PC-3 (cell line): Measurements from ENCODE around the gene ACTL7B. TPM values are rescaled to one million over a fixed set of nuclear protein-coding genes. Genes with fewer than 3 reads are reported as not detected.

Experiments used
- ATAC-seq: fragments of 200-7000 bp; cut with Tn5 transposase; 2 replicates; pipeline ENCODE4 v1.9.1; 2020; ENCODE audit warnings: mild to moderate bottlenecking, moderate library complexity
- BruUV-seq: library from RNA; stranded (reverse); fragments of 400-500 nt; replicated peaks from 2 replicates; lab custom pipeline; 2021; lab: Mats Ljungman, UMichigan
- CTCF ChIA-PET: fragments of 300-600 bp; sonication (Branson Sonifier 250); formaldehyde crosslinking; loops from one replicate; lab custom pipeline; 2022; ENCODE audit warnings: antibody characterized with exemption; lab: Charles Lee
- POLR2A ChIA-PET: fragments of 300-600 bp; sonication (Branson Sonifier 250); formaldehyde crosslinking; loops from one replicate; lab custom pipeline; 2022; ENCODE audit warnings: antibody characterized with exemption; ENCODE audit not compliant: unreplicated experiment; lab: Charles Lee
- DNase-seq: peaks from one replicate; pipeline ENCODE4 v3.0.0-alpha.2; 2015
- H2AFZ ChIP-seq: fragments of 300-600 bp; sonication (generic); 2 replicates; pipeline ENCODE4 v1.6.0; 2016; ENCODE audit warnings: antibody characterized with exemption, low read length
- H3F3A ChIP-seq: fragments of 300-600 bp; sonication (generic); one replicate; pipeline ENCODE4 v1.6.0; 2017; ENCODE audit warnings: antibody characterized with exemption, low read length, control low read depth, mild to moderate bottlenecking; ENCODE audit not compliant: unreplicated experiment
- H3K27ac ChIP-seq: fragments of 300-600 bp; sonication (generic); 2 replicates; pipeline ENCODE4 v1.5.1; 2016; ENCODE audit warnings: mild to moderate bottlenecking, low read length
- H3K27me3 ChIP-seq: fragments of 300-600 bp; sonication (generic); 2 replicates; pipeline ENCODE4 v1.6.1; 2016; ENCODE audit warnings: low read length, mixed read lengths
- H3K36me3 ChIP-seq: fragments of 300-600 bp; sonication (generic); 2 replicates; pipeline ENCODE4 v1.6.1; 2016; ENCODE audit warnings: low read depth, mixed run types, low read length, mixed read lengths
- H3K4me1 ChIP-seq: fragments of 300-600 bp; sonication (generic); 2 replicates; pipeline ENCODE4 v1.5.1; 2016; ENCODE audit warnings: low read length; ENCODE audit not compliant: insufficient read depth
- H3K4me2 ChIP-seq: fragments of 300-600 bp; sonication (generic); 2 replicates; pipeline ENCODE4 v1.6.0; 2016; ENCODE audit warnings: low read length
- H3K4me3 ChIP-seq: fragments of 300-600 bp; sonication (generic); 2 replicates; pipeline ENCODE4 v1.5.1; 2016; ENCODE audit warnings: mild to moderate bottlenecking, low read length, mixed read lengths
- H3K79me2 ChIP-seq: fragments of 300-600 bp; sonication (generic); 2 replicates; pipeline ENCODE4 v1.6.1; 2017; ENCODE audit warnings: low read length, mixed read lengths
- H3K9ac ChIP-seq: fragments of 300-600 bp; sonication (generic); 2 replicates; pipeline ENCODE4 v1.6.0; 2016; ENCODE audit warnings: mild to moderate bottlenecking, low read length
- H3K9me2 ChIP-seq: fragments of 300-600 bp; sonication (generic); replicated peaks from 2 replicates; pipeline ENCODE4 v1.6.1; 2016; ENCODE audit warnings: mixed run types, low read length, mixed read lengths
- H3K9me3 ChIP-seq: fragments of 300-600 bp; sonication (generic); 2 replicates; pipeline ENCODE4 v1.6.1; 2016; ENCODE audit warnings: low read length, mixed read lengths
- H4K20me1 ChIP-seq: fragments of 300-600 bp; sonication (generic); 2 replicates; pipeline ENCODE4 v1.6.1; 2016; ENCODE audit warnings: low read length, mixed read lengths
- EZH2 ChIP-seq: fragments of 300-600 bp; sonication (generic); IDR thresholded peaks from one replicate; pipeline ENCODE4 v1.6.1; 2017; ENCODE audit warnings: antibody characterized with exemption, mild to moderate bottlenecking, low read length; ENCODE audit not compliant: unreplicated experiment
- EZH2phosphoT487 ChIP-seq: fragments of 300-600 bp; sonication (generic); IDR thresholded peaks from 2 replicates; pipeline ENCODE4 v1.6.1; 2018; ENCODE audit warnings: mild to moderate bottlenecking, antibody characterized with exemption, low read length, borderline replicate concordance
- intact Hi-C: fragments of 100-400 bp; cut with micrococcal nuclease; formaldehyde crosslinking; loops from 2 replicates; pipeline ENCODE4 v1.9.0; 2023
- total RNA-seq: library from RNA; depleted of rRNA; stranded (reverse); fragments of >200 nt; gene quantifications from 2 replicates; pipeline ENCODE4 v1.2.3, GENCODE V29; 2014
- TF ChIP-seq, protein P1 (sequence below): fragments of 300-600 bp; sonication (generic); conservative IDR thresholded peaks from 2 replicates; pipeline ENCODE4 v1.5.1; 2017; ENCODE audit warnings: antibody characterized with exemption, low read depth, mild to moderate bottlenecking, low read length

ACTL7B gene
- total RNA-seq, 1 experiment from 2014 or later: not detected

GRCh38 chr9:108845947-108846346, 9.8 kb downstream of the ACTL7B start:
- Histone ChIP-seq H2AFZ (no peak overlapping the region), H4K20me1 (no peaks in the 10 kb centered on the region), H3K9ac (no peak overlapping the region), H3K36me3 (no peaks in the 10 kb centered on the region), H3K4me3 (no peak overlapping the region), H3K4me1 (no peaks in the 10 kb centered on the region), H3K79me2 (no peaks in the 10 kb centered on the region), H3K27ac (no peak overlapping the region), H3K4me2 (no peak overlapping the region), H3K27me3 (no peaks in the 10 kb centered on the region), H3K9me2 (no peaks in the 10 kb centered on the region), H3F3A (no peaks in the 10 kb centered on the region), H3K9me3 (no peaks in the 10 kb centered on the region)
- BruUV-seq: no TSS peak
- intact Hi-C loops: no loop called here
- no peak for ATAC-seq
- ChIA-PET POLR2A (no interaction called here), CTCF (no interaction called here)
- TF ChIP-seq EZH2phosphoT487 (no peak), EZH2 (no peak)
- TF ChIP-seq, protein P1, sequence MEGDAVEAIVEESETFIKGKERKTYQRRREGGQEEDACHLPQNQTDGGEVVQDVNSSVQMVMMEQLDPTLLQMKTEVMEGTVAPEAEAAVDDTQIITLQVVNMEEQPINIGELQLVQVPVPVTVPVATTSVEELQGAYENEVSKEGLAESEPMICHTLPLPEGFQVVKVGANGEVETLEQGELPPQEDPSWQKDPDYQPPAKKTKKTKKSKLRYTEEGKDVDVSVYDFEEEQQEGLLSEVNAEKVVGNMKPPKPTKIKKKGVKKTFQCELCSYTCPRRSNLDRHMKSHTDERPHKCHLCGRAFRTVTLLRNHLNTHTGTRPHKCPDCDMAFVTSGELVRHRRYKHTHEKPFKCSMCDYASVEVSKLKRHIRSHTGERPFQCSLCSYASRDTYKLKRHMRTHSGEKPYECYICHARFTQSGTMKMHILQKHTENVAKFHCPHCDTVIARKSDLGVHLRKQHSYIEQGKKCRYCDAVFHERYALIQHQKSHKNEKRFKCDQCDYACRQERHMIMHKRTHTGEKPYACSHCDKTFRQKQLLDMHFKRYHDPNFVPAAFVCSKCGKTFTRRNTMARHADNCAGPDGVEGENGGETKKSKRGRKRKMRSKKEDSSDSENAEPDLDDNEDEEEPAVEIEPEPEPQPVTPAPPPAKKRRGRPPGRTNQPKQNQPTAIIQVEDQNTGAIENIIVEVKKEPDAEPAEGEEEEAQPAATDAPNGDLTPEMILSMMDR: no peak
- no peak for DNase-seq

- Histone ChIP-seq H3K9me2 (no peaks in the 10 kb centered on the region), H3F3A (no peaks in the 10 kb centered on the region), H3K4me3 (no peak overlapping the region), H3K9ac (no peak overlapping the region), H3K27me3 (no peaks in the 10 kb centered on the region), H3K4me2 (no peak overlapping the region), H3K36me3 (no peaks in the 10 kb centered on the region), H3K27ac (no peak overlapping the region), H2AFZ (no peak overlapping the region), H3K79me2 (no peaks in the 10 kb centered on the region), H3K4me1 (no peaks in the 10 kb centered on the region), H3K9me3 (no peaks in the 10 kb centered on the region), H4K20me1 (no peaks in the 10 kb centered on the region)
- ATAC-seq: no peak
- no peak for TF ChIP-seq EZH2
- TF ChIP-seq EZH2phosphoT487: no peak
- TF ChIP-seq, protein P1: no peak
- intact Hi-C loops: no loop called here
- POLR2A ChIA-PET: no interaction called here
- BruUV-seq: no TSS peak
- CTCF ChIA-PET: no interaction called here
- no peak for DNase-seq
Measured at GRCh38 chr9:108845507-108845906, 10.3 kb downstream of the ACTL7B start.

- TF ChIP-seq, protein P1: no peak
- TF ChIP-seq EZH2phosphoT487 (no peak), EZH2 (no peak)
- no peaks in the 10 kb centered on the region for H3K9me3 ChIP-seq
- no peak overlapping the region for H3K9ac ChIP-seq
- H3K9me2 ChIP-seq: no peaks in the 10 kb centered on the region
- H3K36me3 ChIP-seq: no peaks in the 10 kb centered on the region
- H3K4me3 ChIP-seq: no peak overlapping the region
- ChIA-PET POLR2A (no interaction called here), CTCF (no interaction called here)
- no peak overlapping the region for H3K27ac ChIP-seq
- H4K20me1 ChIP-seq: no peaks in the 10 kb centered on the region
- H3K4me2 ChIP-seq: no peak overlapping the region
- no peaks in the 10 kb centered on the region for H3K27me3 ChIP-seq
- H2AFZ ChIP-seq: no peak overlapping the region
- ATAC-seq (no peak), DNase-seq (no peak)
- H3F3A ChIP-seq: no peaks in the 10 kb centered on the region
- no peaks in the 10 kb centered on the region for H3K4me1 ChIP-seq
- BruUV-seq: no TSS peak
- H3K79me2 ChIP-seq: no peaks in the 10 kb centered on the region
- intact Hi-C loops: no loop called here
Measured at GRCh38 chr9:108844856-108845255, 10.9 kb downstream of the ACTL7B start.
